ENCODE results near the gene SHC1. TPM values are rescaled to one million over a fixed set of nuclear protein-coding genes. Genes with fewer than 3 reads are reported as not detected.
A peak's percentile ranks its signal among the peaks of the same experiment; 100 is the strongest.

The SHC1 gene
- total and polyA plus RNA-seq, 5 experiments from 2014 or later: 22.6 to 68.5 (median 27.4) TPM

- ATAC-seq: peak in 1 of 2 donors; percentile 15
- no peak overlapping the region for H3K27ac Mint-ChIP-seq
- no peak overlapping the region for H3K4me3 Mint-ChIP-seq
- H3K9me3 Mint-ChIP-seq: no peaks in the 10 kb centered on the region
- POLR2A ChIA-PET: interaction anchor here (0.7 to 7.5 kb wide), 8 partner anchors 8 to 755 kb away, joined by 3 to 85 read pairs (median 22); partner anchors contain the start of genes FLAD1, PBXIP1, PMVK and PYGO2
- peaks cover 0 to 15% (median 2%) of the 10 kb centered on the region in 3 donors for H3K36me3 Mint-ChIP-seq
- H3K4me1 Mint-ChIP-seq: peaks cover 13 to 28% (median 25%) of the 10 kb centered on the region in 4 donors
- DNase-seq: peak in 7 of 10 donors; percentile 26 to 71 (median 47)
- H3K27me3 Mint-ChIP-seq: no peaks in the 10 kb centered on the region
Measured at GRCh38 chr1:154975409-154976059, 5.0 kb upstream of the SHC1 start.

GRCh38 chr1:154974808-154975408 is 4.4 kb upstream of the SHC1 start:
- Mint-ChIP-seq H3K4me3 (no peak overlapping the region), H3K27me3 (no peaks in the 10 kb centered on the region), H3K36me3 (peaks cover 0 to 15% (median 2%) of the 10 kb centered on the region in 3 donors), H3K27ac (no peak overlapping the region), H3K4me1 (peaks cover 13 to 28% (median 25%) of the 10 kb centered on the region in 4 donors), H3K9me3 (no peaks in the 10 kb centered on the region)
- DNase-seq (peak in 9 of 10 donors; percentile 89 to 97 (median 92)), ATAC-seq (peak; percentile 51 to 52)
- POLR2A ChIA-PET: interaction anchor here (0.6 to 7.5 kb wide), 10 partner anchors 9 to 755 kb away, joined by 3 to 85 read pairs (median 21); partner anchors contain the start of genes FLAD1, PBXIP1, PMVK and PYGO2

- Mint-ChIP-seq H3K4me1 (peaks cover 15 to 33% (median 30%) of the 10 kb centered on the region in 4 donors), H3K4me3 (no peak within 1 kb of the TSS), H3K27me3 (no peaks in the 10 kb centered on the region), H3K36me3 (peaks cover 0 to 17% (median 0%) of the 10 kb centered on the region in 3 donors), H3K9me3 (no peaks in the 10 kb centered on the region), H3K27ac (no peak within 1 kb of the TSS)
- peak; percentile 88 to 90 for ATAC-seq
- POLR2A ChIA-PET: interaction anchor here (0.6 to 7.5 kb wide), 15 partner anchors 9 to 672 kb away, joined by 3 to 85 read pairs (median 4); partner anchors contain the start of genes ADAM15, FLAD1, PBXIP1 and PMVK
- peak; percentile 86 to 99 (median 98) for DNase-seq
Measured at GRCh38 chr1:154974102-154974807, 3.7 kb upstream of the SHC1 start, which contains the start of gene CKS1B. Gene CKS1B (plus strand): TSS chr1:154974681. CDS start chr1:154974746, 65 bp downstream.

- H3K4me3 Mint-ChIP-seq: peak overlapping the region in 1 of 10 donors; percentile 74
- H3K4me1 Mint-ChIP-seq: peaks cover 19 to 34% (median 34%) of the 10 kb centered on the region in 4 donors
- H3K27ac Mint-ChIP-seq: peak overlapping the region in 2 of 10 donors; percentile 84 to 88
- ATAC-seq (peak; percentile 2 to 7), DNase-seq (peak; percentile 77 to 95 (median 82))
- H3K9me3 Mint-ChIP-seq: no peaks in the 10 kb centered on the region
- H3K27me3 Mint-ChIP-seq: no peaks in the 10 kb centered on the region
- POLR2A ChIA-PET: interaction anchor here (0.6 to 7.5 kb wide), 16 partner anchors 10 to 735 kb away, joined by 3 to 85 read pairs (median 4); partner anchors contain the start of genes ADAM15, FLAD1, PBXIP1 and PMVK
- peaks cover 0 to 18% (median 0%) of the 10 kb centered on the region in 3 donors for H3K36me3 Mint-ChIP-seq
Measured at GRCh38 chr1:154973344-154974101, 3.0 kb upstream of the SHC1 start.

GRCh38 chr1:154972517-154973343 is 2.2 kb upstream of the SHC1 start:
- Mint-ChIP-seq H3K4me3 (peak overlapping the region in 1 of 10 donors; percentile 74), H3K9me3 (no peaks in the 10 kb centered on the region), H3K36me3 (peaks cover 0 to 23% (median 0%) of the 10 kb centered on the region in 3 donors), H3K27me3 (no peaks in the 10 kb centered on the region), H3K27ac (peak overlapping the region in 7 of 10 donors; percentile 53 to 89 (median 84)), H3K4me1 (peaks cover 19 to 34% (median 34%) of the 10 kb centered on the region in 4 donors)
- DNase-seq (peak in 1 of 10 donors; percentile 20), ATAC-seq (no peak)
- POLR2A ChIA-PET: interaction anchor here (0.6 to 7.5 kb wide), 13 partner anchors 10 to 736 kb away, joined by 3 to 85 read pairs (median 19); partner anchors contain the start of genes ADAM15, FLAD1, PBXIP1 and PMVK

- peak overlapping the region in 5 of 10 donors; percentile 53 to 89 (median 84) for H3K27ac Mint-ChIP-seq
- POLR2A ChIA-PET: interaction anchor here (1.0 to 7.5 kb wide), 6 partner anchors 11 to 113 kb away, joined by 3 to 85 read pairs (median 22); partner anchors contain the start of genes FLAD1, PBXIP1 and PYGO2
- no peaks in the 10 kb centered on the region for H3K27me3 Mint-ChIP-seq
- ATAC-seq: no peak
- H3K36me3 Mint-ChIP-seq: peaks cover 0 to 28% (median 0%) of the 10 kb centered on the region in 3 donors
- no peak for DNase-seq
- H3K4me3 Mint-ChIP-seq: peak overlapping the region in 2 of 10 donors; percentile 46 to 74
- H3K4me1 Mint-ChIP-seq: peaks cover 19 to 34% (median 31%) of the 10 kb centered on the region in 4 donors
- no peaks in the 10 kb centered on the region for H3K9me3 Mint-ChIP-seq
Measured at GRCh38 chr1:154972213-154972516, 1.6 kb upstream of the SHC1 start.

GRCh38 chr1:154971341-154971998 is 923 bp upstream of the SHC1 start:
- Mint-ChIP-seq H3K4me3 (peak overlapping the region; percentile 22 to 68 (median 38)), H3K36me3 (peaks cover 0 to 35% (median 0%) of the 10 kb centered on the region in 3 donors), H3K27ac (peak overlapping the region in 9 of 10 donors; percentile 7 to 91 (median 61)), H3K9me3 (no peaks in the 10 kb centered on the region), H3K27me3 (no peaks in the 10 kb centered on the region), H3K4me1 (peaks cover 19 to 34% (median 31%) of the 10 kb centered on the region in 4 donors)
- ATAC-seq: no peak
- POLR2A ChIA-PET: interaction anchor here (1.0 to 7.5 kb wide), 8 partner anchors 10 to 114 kb away, joined by 3 to 85 read pairs (median 12); partner anchors contain the start of genes FLAD1, PBXIP1, PMVK and PYGO2
- no peak for DNase-seq

- POLR2A ChIA-PET: interaction anchor here (0.7 to 7.5 kb wide), 6 partner anchors 8 to 46 kb away, joined by 3 to 85 read pairs (median 12); partner anchors contain the start of genes FLAD1, PBXIP1 and PYGO2
- no peak overlapping the region for H3K4me3 Mint-ChIP-seq
- no peaks in the 10 kb centered on the region for H3K9me3 Mint-ChIP-seq
- H3K4me1 Mint-ChIP-seq: peaks cover 20 to 39% (median 33%) of the 10 kb centered on the region in 4 donors
- no peak for DNase-seq
- no peaks in the 10 kb centered on the region for H3K27me3 Mint-ChIP-seq
- peaks cover 0 to 46% (median 0%) of the 10 kb centered on the region in 3 donors for H3K36me3 Mint-ChIP-seq
- ATAC-seq: no peak
- H3K27ac Mint-ChIP-seq: peak overlapping the region in 5 of 10 donors; percentile 35 to 74 (median 68)
Measured at GRCh38 chr1:154969860-154970452, 591 bp downstream of the SHC1 start.

- no peak for DNase-seq
Measured at GRCh38 chr1:154969246-154969645, 1.3 kb downstream of the SHC1 start.

GRCh38 chr1:154968731-154969130 is 1.8 kb downstream of the SHC1 start:
- no peak for DNase-seq
- no peak overlapping the region for H3K4me3 Mint-ChIP-seq

More at GRCh38 chr1:154969246-154969645, 1.3 kb downstream of the SHC1 start:
- no peak overlapping the region for H3K4me3 Mint-ChIP-seq
- H3K9me3 Mint-ChIP-seq: no peaks in the 10 kb centered on the region
- POLR2A ChIA-PET: interaction anchor here (0.7 to 7.5 kb wide), 4 partner anchors 8 to 40 kb away, joined by 3 to 85 read pairs (median 36); partner anchors contain the start of genes PBXIP1 and PYGO2
- H3K27me3 Mint-ChIP-seq: no peaks in the 10 kb centered on the region
- no peak for ATAC-seq
- peaks cover 20 to 42% (median 34%) of the 10 kb centered on the region in 4 donors for H3K4me1 Mint-ChIP-seq
- peak overlapping the region in 9 of 10 donors; percentile 12 to 87 (median 68) for H3K27ac Mint-ChIP-seq
- peaks cover 0 to 50% (median 0%) of the 10 kb centered on the region in 3 donors for H3K36me3 Mint-ChIP-seq

More at GRCh38 chr1:154968731-154969130, 1.8 kb downstream of the SHC1 start:
- H3K4me1 Mint-ChIP-seq: peaks cover 23 to 45% (median 39%) of the 10 kb centered on the region in 4 donors
- peaks cover 0 to 56% (median 0%) of the 10 kb centered on the region in 3 donors for H3K36me3 Mint-ChIP-seq
- POLR2A ChIA-PET: interaction anchor here (7.5 kb wide), 1 partner anchor 14 kb away, joined by 85 read pairs; the partner anchor contains the start of gene PBXIP1
- ATAC-seq: no peak
- no peaks in the 10 kb centered on the region for H3K9me3 Mint-ChIP-seq
- peak overlapping the region in 8 of 10 donors; percentile 12 to 87 (median 40) for H3K27ac Mint-ChIP-seq
- H3K27me3 Mint-ChIP-seq: no peaks in the 10 kb centered on the region

Data from naive thymus-derived CD8-positive, alpha-beta T cell (primary cell).